Tibial artery (tissue), 4 donors: ENCODE measurements around the gene GON4L.
A peak's percentile ranks its signal among the peaks of the same experiment; 100 is the strongest.

ENCODE experiments used
- DNase-seq, 2 donors: peaks; one replicate each; pipeline ENCODE4 v3.0.0-alpha.2; 2019
- H3K27ac ChIP-seq, 2 donors: fragments of 200-600 bp; sonication (generic) in 1 of 2; 1 replicate in 1 of 2; 2 replicates in 1 of 2; pipeline ENCODE4 v1.5.1; 2018 to 2019; ENCODE audit warnings: mild to moderate bottlenecking in 1 of 2
- H3K27me3 ChIP-seq, 2 donors: fragments of 200-600 bp; sonication (generic) in 1 of 2; one replicate each; pipeline versions ENCODE4 v1.5.1 to v1.6.0; 2016 to 2019
- H3K36me3 ChIP-seq, 3 donors: fragments of 200-600 bp; sonication (generic) in 2 of 3; one replicate each; pipeline ENCODE4 v1.5.1; 2016 to 2019; ENCODE audit warnings: mild to moderate bottlenecking in 2 of 3
- H3K4me1 ChIP-seq, 4 donors: fragments of 200-600 bp; sonication (generic) in 2 of 4; 1 replicate in 3 of 4; 2 replicates in 1 of 4; pipeline ENCODE4 v1.5.1; 2016 to 2019
- H3K4me3 ChIP-seq, 2 donors: fragments of 200-600 bp; sonication (generic) in 1 of 2; 1 replicate in 1 of 2; 2 replicates in 1 of 2; pipeline ENCODE4 v1.5.1; 2018 to 2019; ENCODE audit warnings: mild to moderate bottlenecking in 2 of 2
- H3K9me3 ChIP-seq, 3 donors: fragments of 200-600 bp; sonication (generic) in 1 of 3; one replicate each; pipeline ENCODE4 v1.5.1; 2016 to 2019
- intact Hi-C: fragments of 100-400 bp; cut with DNase I; formaldehyde crosslinking; loops from one replicate; pipeline ENCODE4 v1.15.0; 2023; ENCODE audit warnings: low total_unique reads
- TF ChIP-seq, protein P1 (sequence below), 2 experiments: fragments of 200-600 bp in 1 of 2; fragments of 450-650 bp in 1 of 2; IDR thresholded peaks; one replicate each; pipeline ENCODE4 v1.5.1; 2017 to 2019; ENCODE audit warnings: antibody characterized with exemption in 2 of 2, mild to moderate bottlenecking in 1 of 2, moderate library complexity in 1 of 2

Gene GON4L

DNA sequence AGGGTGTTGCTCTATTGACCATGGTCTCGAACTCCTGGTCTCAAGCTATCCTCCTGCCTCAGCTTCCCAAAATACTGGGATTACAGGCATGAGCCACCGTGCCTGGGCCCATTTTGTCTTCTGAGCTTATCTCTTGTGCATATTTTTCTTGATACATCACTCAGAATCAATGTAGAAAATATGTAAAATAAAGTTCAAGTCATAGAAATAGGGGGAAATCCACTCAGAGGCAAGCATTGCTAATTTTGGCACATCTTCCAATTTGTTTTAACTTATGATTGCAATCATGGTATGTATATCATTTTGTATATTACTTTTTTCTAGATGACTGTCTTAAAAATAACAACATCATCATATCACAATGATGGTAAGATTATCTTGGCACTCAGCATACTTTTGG, 32.6 kb upstream of the GON4L start:
- intact Hi-C loops, result no loop called here
- H3K27ac ChIP-seq, result no peak overlapping the region

DNA sequence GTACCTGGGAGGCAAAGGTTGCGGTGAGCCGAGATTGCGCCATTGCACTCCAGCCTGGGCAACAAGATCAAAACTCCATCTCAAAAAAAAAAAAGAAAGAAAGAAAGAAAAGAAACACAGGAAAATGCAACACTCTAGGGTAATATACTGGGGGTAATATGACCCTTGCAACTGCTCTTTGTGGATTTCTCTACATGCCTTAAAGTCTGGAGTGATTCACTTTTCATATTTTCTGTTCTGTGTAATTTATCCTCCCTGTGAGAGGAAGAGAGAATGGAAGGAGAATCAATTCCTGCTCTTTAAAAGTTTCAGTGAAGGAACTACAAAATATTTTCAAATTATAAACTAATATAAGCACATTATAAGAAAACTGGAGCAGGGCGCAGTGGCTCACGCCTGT, 31.5 kb upstream of the GON4L start:
- TF ChIP-seq, protein P1, sequence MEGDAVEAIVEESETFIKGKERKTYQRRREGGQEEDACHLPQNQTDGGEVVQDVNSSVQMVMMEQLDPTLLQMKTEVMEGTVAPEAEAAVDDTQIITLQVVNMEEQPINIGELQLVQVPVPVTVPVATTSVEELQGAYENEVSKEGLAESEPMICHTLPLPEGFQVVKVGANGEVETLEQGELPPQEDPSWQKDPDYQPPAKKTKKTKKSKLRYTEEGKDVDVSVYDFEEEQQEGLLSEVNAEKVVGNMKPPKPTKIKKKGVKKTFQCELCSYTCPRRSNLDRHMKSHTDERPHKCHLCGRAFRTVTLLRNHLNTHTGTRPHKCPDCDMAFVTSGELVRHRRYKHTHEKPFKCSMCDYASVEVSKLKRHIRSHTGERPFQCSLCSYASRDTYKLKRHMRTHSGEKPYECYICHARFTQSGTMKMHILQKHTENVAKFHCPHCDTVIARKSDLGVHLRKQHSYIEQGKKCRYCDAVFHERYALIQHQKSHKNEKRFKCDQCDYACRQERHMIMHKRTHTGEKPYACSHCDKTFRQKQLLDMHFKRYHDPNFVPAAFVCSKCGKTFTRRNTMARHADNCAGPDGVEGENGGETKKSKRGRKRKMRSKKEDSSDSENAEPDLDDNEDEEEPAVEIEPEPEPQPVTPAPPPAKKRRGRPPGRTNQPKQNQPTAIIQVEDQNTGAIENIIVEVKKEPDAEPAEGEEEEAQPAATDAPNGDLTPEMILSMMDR (IDR thresholded peaks at IDR 0.05), result no peak
- intact Hi-C loops, result no loop called here
- no peaks in the 10 kb centered on the region for H3K9me3 ChIP-seq
- no peak overlapping the region for H3K27ac ChIP-seq
- peaks cover 0 to 7% (median 0%) of the 10 kb centered on the region in 3 donors for H3K36me3 ChIP-seq
- H3K4me1 ChIP-seq, result peaks cover 0 to 12% (median 11%) of the 10 kb centered on the region in 4 donors
- DNase-seq, result no peak
- H3K27me3 ChIP-seq, result no peaks in the 10 kb centered on the region
- no peak overlapping the region for H3K4me3 ChIP-seq

More for the DNA sequence above, 32.6 kb upstream of the GON4L start:
- Histone ChIP-seq H3K27me3 (no peaks in the 10 kb centered on the region), H3K4me1 (peaks cover 0 to 21% (median 16%) of the 10 kb centered on the region in 4 donors), H3K9me3 (no peaks in the 10 kb centered on the region), H3K36me3 (peaks cover 0 to 7% (median 0%) of the 10 kb centered on the region in 3 donors), H3K4me3 (no peak overlapping the region)
- DNase-seq, result no peak
- TF ChIP-seq, protein P1 (IDR thresholded peaks at IDR 0.05), result no peak

DNA sequence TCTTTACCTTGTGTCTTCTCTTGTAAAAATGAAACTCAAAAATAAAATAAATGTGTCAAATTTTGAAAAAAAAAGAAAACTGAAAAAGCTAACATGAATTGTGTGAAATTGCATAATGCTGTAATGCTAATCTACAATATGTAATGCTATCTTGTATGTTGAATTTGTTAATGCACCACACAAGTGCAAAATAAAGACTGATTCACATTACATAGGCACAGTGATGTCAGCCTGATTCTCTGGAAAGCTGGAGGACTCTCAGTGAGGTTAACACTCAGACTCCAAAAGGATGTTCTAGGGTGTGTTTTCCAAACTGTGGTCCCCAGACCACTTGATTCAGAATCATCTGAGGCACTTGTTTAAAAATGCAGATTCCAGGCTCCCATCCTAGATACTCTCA, 28.0 kb upstream of the GON4L start:
- DNase-seq, result no peak
- intact Hi-C loops, result no loop called here
- Histone ChIP-seq H3K36me3 (peaks cover 29 to 42% (median 33%) of the 10 kb centered on the region in 3 donors), H3K4me3 (no peak overlapping the region), H3K9me3 (no peaks in the 10 kb centered on the region), H3K27me3 (no peaks in the 10 kb centered on the region), H3K4me1 (no peaks in the 10 kb centered on the region), H3K27ac (no peak overlapping the region)
- TF ChIP-seq, protein P1 (IDR thresholded peaks at IDR 0.05), result no peak

DNA sequence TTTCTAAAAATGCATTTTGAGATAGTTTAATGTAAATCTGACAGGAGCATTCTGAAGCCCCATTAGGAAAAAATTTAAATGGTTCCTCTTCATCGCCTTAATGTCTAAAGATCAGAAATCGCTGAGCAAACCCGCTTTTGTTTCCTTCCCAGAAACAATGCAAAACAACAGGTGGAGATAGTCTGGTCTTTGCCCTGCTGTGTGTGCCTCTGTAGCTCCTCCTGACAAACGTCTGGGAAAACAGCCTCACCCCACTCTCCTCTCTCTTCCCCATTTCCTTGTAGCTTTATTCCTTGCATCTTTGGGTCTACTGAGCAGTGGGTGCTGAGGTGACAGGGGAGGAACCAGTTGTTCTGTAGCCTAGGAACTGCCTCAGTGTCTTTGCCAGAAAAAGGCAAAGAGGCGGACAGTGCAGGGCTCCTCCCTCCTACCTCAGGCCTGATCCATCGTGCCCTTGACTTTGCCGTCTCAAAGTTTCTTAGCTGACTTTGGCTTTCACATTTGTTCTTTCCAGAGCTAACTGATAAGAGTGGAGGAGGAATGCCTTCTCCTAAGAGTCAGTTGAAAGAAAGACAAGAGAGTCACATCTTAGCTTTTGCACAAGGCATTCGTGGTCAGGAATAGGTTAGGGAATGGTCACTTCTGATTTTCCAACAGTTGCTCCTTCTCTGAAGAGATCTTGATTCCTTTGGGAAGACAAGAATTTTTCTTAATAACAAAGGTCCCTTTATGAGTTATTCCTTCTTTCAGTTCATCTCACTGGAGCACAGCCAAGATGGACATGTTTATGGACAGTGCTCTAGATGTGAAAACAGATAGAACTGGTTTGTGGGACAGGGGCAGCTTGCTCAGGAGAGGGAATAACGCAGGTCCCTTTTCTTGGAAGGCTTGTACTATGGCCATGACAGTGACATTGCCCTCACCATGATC, 27.3 kb upstream of the GON4L start:
- Histone ChIP-seq H3K36me3 (peaks cover 29 to 46% (median 38%) of the 10 kb centered on the region in 3 donors), H3K27ac (peak overlapping the region in 1 of 2 donors; percentile 7), H3K4me3 (no peak overlapping the region), H3K4me1 (no peaks in the 10 kb centered on the region), H3K27me3 (no peaks in the 10 kb centered on the region), H3K9me3 (no peaks in the 10 kb centered on the region)
- intact Hi-C loops, result no loop called here
- DNase-seq, result no peak
- TF ChIP-seq, protein P1 (IDR thresholded peaks at IDR 0.05), result no peak

DNA sequence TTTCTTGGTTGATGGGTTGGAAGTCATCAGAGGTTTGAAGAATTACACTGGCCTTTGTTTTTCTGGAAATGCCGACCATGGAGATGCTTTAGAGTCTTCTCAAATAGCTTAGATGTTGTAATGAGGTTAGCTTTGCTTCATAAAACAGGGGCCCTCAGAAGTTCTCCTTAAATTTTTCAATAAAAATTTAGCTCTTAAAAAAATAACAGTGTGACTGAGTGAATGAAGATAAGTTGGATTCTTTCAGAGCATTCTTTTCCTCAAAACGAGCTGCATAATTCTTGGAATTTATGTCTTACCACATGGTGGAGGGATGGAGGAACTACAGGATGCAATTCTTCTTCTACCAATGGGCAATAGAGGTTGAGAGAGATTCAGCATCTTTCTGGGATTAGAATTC, 25.8 kb upstream of the GON4L start:
- intact Hi-C loops, result no loop called here
- Histone ChIP-seq H3K27me3 (no peaks in the 10 kb centered on the region), H3K4me1 (no peaks in the 10 kb centered on the region), H3K27ac (no peak overlapping the region), H3K4me3 (no peak overlapping the region), H3K36me3 (peaks cover 29 to 48% (median 39%) of the 10 kb centered on the region in 3 donors), H3K9me3 (no peaks in the 10 kb centered on the region)
- TF ChIP-seq, protein P1 (IDR thresholded peaks at IDR 0.05), result no peak
- DNase-seq, result no peak
